GM19372 (cell line): Measurements from ENCODE around the gene TMEM139.

Source experiments
- ATAC-seq: cut with Tn5 transposase; IDR thresholded peaks from one replicate; pipeline ENCODE4 v1.9.1; 2021; ENCODE audit warnings: mild to moderate bottlenecking, low read depth, moderate library complexity; ENCODE audit not compliant: unreplicated experiment

The TMEM139 gene

DNA sequence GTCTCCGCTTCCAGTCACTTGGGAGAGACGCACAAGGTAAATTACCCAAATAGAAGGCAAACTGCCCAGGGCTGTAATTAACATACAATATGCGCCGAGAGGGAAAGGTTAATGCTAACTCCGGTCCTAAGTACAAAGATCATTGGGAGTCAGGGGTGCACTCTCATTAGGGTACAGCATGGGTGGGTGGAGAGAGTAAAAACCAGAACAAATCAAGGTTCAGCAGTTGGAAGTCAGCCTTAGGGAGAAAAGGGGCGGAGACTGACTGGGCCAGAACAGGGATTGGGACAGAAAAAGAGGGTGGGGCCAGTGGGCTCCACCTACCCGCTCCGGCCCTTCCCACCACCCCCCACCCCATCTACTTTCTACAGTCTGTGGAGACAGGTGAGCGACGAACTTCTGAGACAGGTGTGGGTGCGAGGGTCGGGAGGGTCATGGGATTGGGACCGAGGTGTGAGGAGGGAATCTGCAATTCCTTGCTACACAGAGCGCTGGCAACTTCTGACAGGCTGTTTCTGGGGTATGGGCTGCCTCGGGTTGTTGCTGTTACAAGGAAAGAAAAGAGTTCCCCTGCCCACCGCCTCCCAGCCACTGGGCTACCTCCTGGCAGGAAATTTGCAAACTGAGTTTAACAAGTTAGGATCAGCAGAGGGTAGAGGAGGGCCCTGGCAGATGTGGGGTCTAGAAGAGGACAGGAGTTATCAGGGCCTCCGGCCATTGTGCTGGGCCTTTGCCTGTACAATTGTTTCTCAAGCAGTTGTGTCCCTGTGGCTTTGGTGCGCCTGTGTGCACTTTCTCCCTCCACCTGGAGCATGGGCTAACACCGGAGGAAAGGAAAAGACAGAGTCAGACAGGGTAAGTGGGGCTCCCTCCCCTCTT lies at the start of gene TMEM139:
Gene TMEM139 (plus strand): TSS at position 368 of the 879 bp plus-strand sequence. CDS start 1,000 bp downstream, outside the sequence.
- no peak for ATAC-seq

DNA sequence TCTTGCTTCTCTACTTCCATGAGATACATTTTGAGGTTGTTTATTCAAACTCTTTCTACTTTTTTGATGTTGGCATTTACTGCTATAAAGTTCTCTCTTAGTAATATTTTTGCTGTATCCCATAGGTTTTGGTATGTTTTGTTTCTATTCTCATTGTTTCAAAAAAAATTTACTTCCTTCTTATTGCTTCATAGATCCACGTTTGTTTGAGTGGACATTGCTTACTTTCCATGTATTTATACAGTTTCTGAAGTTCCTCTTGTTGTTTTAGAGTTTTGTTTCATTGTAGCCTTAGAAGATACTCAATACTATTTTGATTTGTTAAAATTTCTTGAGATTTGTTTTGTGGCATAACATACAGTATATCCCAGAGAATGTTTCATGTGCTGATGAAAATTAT lies 49.2 kb upstream of the TMEM139 start:
- ATAC-seq: no peak

DNA sequence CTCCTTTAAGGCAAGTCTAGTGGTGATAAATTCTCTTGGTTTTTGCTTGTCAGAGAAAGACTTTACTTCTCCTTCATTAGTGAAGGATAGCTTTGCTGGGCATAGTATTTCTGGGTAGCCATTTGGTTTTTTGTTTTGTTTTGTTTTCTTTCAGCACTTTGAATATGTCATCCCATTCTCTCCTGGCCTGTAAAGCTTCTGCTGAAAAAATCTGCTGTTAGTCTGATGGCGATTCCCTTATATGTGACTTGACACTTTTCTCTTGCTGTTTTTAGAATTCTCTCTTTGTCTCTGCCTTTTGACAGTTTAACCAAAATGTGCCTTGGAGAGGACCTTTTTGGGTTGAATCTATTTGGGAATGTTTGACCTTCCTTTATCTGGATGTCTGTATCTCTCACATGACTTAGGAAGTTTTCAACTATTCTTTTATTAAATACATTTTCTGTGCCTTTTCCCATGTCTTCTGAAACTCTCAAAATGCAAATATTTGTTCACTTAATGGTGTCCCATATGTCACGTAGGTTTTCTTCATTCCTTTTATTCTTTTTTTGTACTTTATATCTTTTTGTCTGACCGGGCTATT lies 48.3 kb upstream of the TMEM139 start:
- ATAC-seq: no peak

DNA sequence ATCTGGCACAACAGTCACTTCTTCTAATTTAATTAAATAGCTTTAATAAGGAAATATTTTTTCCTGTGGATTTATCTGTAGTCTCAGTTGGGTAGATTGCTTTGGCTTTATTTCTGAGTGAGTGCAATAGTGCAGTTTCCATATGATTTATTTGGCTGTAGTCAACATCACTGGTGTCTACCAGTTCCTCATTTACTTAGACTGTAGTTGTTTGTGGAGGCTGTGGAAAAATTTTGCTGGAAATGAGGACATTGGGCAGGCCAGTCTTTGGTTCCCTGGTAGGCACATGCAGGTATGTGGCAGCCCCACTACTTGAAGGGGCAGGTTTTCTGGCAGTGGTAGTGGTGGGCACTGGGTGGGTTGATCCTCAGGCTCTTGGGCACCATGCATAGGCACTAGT lies 47.4 kb upstream of the TMEM139 start:
- ATAC-seq: no peak

DNA sequence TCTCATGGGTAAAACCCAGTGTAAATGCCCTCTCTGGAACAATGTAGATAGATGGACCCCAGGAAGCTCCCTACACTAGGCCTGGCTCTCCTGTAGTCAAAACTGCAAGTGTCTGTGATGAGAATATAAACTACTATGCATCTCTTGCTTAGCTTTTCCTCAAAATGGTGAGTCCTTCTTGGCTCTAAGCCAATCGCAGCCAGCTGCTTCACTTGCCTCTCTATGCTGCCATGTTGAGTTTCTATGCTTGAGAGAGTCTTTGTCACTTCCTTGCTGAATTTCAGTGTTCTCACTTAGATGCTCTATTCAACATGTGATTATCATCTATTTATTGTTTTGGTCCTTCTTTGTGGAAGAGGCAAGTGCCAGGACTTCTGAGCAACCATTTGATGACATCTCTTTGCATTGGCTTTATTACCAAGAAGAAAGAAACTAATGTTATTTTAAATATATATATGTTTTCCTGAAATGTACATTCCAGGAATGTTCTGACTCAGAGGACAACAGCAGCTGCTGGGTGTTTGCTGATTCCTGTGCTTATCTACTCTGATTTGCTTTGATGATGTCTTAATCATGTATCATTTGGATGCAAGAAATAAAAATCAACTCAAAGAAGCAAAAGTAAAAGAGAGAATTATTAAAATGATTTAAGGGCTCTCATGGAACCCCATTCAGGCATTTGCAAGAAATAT lies 46.3 kb upstream of the TMEM139 start:
- no peak for ATAC-seq

DNA sequence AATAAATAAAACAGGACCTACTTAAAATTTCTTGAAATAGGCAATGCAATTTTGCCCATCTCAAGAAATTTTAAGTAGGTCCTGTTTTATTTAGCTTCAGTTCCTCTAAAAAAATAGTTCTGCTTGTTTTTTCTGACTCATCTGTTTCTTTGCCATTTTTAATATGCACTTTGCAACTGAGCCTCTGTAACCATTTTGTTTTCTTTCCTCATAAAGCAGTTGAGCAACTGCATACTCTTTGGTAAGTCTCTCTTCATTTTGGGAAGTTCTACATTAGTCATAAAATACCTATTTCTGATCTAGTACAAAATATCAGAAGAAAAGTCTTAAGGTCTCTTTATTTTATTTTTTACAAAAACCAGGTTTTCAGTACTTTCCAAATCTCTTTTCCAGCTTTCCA lies 44.9 kb upstream of the TMEM139 start:
- ATAC-seq: no peak

DNA sequence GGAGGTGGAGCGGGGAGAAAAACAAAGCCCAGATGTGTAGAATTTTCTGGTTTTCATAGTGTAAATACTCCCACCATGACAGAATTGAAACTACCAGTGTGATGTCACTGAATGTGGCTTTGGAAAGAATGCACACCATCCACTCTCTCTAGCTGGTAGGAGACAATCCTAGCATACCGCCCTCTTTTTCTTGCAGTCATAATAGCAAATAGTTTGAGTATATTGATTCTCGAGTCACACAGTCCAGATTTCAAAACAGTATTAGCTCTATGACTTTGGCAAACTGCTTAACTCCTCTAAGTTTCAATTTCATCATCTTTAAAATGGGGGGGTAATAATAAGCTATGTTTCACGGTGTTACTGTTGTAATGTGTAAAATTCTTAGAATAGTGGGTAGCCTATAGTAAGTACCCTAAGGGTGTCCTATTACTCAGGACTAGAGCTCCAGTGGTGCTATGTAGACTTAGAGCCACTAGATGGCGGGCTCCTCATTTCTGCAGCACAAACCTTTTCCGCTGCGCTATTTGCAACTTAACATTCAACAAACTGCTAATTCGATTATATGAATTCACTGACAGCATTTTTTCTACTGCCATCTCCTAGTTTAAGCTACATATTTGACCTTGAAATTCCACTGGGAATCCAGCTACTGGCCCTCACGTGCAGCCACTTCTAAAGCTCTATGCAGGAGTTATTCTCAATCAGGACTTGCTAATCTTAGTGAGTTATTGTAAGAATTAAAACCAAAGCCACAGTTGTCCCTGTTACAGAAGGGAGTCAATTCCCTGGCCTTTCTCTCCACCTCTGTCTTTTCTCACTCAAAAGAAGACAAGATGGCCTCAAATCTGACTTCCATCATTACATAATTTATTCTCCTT lies 44.2 kb upstream of the TMEM139 start:
- peak; percentile 95 for ATAC-seq

DNA sequence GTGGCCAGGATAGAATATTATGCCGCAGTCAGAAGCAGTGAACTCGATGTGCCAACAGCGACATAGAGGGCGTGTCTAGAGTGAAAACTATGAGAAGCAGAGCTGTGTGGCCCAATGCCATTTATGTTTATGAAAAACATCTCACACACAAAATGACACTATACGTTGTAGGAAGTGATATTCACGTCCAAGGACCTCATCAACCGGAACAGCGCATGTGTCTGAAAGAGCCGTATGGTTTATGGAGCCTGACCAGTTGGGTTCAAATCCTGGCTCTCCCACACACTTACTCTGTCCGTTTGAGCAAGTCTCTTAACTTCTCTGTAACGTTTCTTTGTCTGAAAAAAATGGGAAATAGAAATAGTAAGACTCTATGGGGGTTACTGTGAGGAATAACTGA lies 42.5 kb upstream of the TMEM139 start:
- ATAC-seq: no peak

DNA sequence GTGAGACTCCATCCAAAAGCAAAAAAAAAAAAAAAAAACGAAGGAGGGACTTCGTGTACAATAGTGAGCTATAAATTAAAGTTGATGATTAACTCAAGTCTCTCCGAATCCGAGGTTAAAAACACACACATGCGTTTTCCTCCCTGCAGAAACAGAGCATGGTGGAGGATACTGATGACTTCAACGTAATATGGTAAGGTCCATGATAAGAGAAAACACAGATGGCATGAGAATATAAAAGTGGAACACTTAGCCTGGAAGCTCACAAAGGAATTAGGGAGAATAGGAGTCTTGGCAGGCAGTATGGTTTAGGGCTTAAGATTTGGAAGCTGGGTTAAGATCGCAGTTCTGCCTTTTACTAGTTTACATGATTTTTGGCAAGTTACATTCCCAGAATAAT lies 41.6 kb upstream of the TMEM139 start:
- no peak for ATAC-seq

DNA sequence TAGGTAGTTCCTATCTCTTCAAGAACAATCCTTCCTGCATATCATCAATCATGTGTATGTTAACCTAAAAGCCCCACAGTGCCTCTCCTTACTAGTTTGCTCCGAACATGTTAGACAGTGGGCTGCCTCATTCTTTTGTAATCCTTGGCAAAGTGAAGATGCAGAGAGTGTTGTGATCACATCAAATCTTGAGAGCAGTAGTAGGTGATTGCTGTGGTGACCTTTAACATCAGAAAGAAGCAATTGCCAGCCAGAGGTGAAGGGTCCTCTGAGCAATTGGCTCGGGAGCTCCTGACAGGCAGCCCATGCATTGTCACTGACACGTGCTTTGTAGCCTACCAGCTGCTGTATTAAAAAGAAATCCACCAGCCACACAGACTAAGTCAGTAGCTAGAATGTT lies 41.1 kb upstream of the TMEM139 start:
- ATAC-seq: no peak

DNA sequence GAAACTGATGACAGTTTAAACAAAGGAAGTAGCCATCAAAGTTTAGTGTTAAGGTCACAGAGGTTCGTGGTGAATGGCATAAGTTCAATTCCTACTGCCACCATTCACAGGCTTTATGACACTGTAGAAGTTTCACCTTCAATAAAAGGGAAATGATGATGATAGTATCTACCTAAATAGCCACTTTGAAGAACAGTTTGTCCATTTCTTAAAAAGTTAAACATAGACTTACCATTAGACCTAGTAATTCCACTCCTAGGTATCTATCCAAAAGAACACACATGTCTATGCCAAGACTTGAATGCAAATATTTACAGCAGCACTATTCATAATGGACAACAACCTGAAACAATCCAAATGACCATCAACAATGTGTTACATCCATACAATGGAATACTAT lies 40.4 kb upstream of the TMEM139 start:
- ATAC-seq: no peak

DNA sequence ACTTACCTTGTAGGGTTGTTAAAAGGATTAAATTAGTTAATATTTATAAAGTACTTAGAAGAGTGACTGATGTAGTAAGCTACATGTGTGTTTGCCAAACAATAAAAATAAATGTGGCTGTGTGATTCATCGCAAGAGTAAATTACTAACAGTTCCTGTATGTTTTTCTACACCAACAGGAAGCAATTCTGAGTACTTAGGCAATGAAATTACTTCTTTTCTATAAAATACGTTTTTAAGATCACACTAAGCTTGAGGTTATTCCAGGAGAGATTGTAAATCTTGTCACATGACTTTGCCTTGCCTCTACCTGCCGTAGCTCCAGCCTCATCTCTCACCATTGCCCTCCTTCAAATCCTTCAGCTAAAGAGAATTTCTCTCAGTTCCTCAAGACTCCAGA lies 39.6 kb upstream of the TMEM139 start:
- no peak for ATAC-seq

DNA sequence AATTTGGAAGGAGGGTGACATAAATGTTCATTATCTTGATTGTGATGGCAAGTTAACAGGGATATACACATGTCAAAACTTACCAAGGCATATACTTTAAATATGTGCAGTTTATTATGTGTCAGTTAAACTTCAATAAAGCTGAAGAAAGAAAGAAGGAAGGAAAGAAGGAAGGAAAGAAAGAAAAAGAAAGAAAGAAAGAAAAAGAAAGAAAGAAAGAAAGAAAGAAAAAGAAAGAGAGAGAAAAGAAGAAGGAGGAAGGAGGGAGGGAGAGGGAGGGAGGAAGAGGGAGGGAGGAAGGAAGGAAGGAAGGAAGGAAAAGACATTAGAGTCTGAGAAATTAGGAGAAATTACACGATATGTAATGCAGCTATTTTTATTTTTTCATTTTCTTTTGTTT lies 37.4 kb upstream of the TMEM139 start:
- ATAC-seq: no peak

DNA sequence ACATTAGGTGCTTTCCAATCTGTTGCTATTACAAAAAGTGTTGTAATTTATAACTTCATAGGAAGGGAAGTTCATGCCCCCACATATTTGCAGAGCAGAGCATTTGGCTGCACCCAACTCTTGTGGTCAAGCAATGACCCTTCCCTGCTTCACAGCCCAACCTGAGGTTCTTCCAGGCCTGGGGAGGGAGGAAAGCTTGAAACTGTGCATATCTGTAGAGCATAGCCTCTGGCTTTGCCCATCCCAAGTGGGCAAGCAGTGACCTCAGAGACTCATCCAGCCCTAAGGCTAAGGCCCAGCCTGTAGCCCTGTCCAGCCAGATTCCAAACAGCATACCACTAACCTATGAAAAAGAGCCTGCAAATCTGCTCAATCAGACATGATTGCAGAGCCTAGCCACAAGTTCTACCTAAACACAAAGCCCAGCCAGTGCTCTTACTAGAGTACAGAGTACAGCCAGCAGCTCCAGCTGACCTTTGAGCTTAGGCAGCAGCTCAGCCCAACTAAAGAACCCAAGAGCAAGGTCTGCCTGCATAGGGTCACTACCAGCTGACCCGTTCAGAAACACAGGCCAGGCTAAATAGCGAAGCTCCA lies 35.9 kb upstream of the TMEM139 start:
- no peak for ATAC-seq

DNA sequence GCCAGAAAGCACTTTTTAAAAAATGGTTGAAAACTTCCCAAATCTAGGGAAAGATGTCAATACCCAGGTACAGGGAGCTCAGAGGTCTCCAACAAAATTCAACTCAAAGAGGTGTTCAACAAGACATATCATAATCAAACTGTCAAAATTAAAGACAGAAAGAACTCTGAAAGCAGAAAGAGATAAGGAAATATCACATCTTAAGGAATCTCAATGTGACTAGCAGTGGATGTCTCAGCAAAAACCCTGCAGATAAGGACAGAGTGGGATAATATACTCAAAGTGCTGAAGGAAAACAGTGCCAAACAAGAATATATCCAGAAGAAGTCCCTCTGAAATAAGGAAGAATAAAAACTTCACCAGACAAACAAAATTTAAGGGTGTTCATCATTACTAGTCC lies 34.6 kb upstream of the TMEM139 start:
- no peak for ATAC-seq

DNA sequence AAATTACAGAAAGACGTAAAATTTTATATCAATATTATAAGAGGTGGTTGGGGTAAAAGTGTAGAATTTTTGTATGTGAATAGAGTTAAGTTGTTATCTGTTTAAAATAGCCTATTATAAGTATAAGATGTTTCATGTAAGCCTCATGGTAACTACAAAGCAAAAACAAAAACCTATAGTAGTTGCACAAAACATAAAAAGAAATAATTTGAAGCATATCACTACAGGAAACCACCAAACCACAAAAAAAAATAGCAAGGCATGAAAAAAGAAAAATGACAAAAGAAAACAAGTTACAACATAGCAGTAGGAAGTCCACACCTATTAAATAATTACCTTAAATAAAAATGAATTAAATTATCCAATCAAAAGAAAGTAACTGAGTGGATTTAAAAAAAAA lies 33.9 kb upstream of the TMEM139 start:
- no peak for ATAC-seq

DNA sequence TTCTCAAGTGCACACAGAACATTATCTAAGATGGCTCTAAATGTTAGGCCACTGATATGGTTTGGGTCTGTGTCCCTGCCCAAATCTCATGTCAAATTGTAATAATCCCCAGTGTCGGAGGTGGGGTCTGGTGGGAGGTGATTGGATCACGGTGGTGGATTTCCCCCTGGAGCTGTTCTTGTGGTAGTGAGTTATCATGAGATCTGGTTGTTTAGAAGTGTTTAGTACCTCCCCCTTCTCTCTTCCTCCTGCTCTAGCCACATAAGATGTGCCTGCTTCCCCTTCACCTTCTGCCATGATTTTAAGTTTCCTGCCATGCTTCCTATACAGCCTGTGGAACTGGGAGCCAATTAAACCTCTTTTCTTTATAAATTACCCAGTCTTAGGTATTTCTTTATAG lies 32.8 kb upstream of the TMEM139 start:
- ATAC-seq: no peak

DNA sequence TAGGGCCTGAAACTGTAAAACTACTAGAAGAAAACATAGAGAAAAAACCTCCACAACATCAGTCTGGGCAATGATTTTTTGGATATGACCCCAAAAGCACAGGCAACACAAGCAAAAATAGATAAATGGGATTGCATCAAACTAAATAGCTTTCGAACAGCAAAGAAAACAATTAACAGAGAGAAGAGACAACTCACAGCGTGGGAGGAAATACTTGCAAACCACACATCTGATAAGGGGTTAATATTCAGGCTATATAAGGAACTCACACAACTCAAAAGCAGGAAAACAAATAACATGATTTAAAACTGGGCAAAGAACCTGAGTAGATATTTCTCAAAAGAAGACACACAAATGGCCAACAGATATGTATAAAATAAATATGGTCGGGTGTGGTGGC lies 29.2 kb upstream of the TMEM139 start:
- ATAC-seq: no peak

DNA sequence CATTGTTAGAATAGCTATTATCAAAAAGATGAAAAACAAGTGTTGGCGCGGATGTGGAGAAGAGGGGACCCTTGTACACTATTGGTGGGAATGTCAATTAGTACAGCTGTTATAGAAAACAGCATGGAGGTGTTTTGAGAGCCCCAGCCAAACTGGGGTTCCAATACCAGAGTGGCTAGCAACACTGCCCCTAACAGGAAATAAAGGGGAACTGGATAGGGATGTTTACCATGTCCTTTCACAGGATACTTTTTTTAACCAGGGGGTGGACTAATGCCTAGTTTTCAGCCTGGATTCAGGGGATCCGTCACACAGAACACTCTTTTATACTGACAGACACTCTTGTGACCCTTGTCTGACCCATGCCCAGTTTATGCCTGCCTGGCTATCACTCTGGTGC lies 28.4 kb upstream of the TMEM139 start:
- ATAC-seq: no peak

DNA sequence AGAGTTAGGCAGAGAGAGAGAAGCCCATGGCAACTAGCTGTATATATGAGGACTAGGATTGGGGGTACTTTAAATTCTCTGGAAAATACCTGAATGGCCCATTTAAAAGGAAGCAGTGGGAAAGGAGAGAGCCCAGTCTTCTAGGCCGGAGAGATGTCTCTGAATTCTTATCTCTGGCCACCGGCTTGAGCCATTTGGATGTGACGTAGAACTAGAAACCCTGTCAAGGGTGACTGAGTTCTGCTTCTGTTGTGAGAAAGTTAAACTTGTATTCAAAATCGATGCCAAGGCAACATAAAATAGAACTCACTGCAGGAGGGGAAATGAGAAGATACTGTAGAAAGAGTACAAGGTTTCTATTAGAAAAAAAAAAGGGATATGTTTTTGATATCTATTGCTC lies 27.8 kb upstream of the TMEM139 start:
- ATAC-seq: peak; percentile 62
